Measurements from ENCODE around the gene OR52A1.

- no peak for TF ChIP-seq POLR2A (IDR thresholded peaks at IDR 0.05)
- TF ChIP-seq, protein P1, sequence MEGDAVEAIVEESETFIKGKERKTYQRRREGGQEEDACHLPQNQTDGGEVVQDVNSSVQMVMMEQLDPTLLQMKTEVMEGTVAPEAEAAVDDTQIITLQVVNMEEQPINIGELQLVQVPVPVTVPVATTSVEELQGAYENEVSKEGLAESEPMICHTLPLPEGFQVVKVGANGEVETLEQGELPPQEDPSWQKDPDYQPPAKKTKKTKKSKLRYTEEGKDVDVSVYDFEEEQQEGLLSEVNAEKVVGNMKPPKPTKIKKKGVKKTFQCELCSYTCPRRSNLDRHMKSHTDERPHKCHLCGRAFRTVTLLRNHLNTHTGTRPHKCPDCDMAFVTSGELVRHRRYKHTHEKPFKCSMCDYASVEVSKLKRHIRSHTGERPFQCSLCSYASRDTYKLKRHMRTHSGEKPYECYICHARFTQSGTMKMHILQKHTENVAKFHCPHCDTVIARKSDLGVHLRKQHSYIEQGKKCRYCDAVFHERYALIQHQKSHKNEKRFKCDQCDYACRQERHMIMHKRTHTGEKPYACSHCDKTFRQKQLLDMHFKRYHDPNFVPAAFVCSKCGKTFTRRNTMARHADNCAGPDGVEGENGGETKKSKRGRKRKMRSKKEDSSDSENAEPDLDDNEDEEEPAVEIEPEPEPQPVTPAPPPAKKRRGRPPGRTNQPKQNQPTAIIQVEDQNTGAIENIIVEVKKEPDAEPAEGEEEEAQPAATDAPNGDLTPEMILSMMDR (IDR thresholded peaks at IDR 0.05 in 4 of 5, conservative IDR thresholded peaks at IDR 0.05 in 1 of 5): no peak
Measured at GRCh38 chr11:5107285-5107684, 47.3 kb downstream of the OR52A1 start.

Measured in gastrocnemius medialis (tissue), 4 donors.